ENCODE measurements around the gene NUP210. TPM values are rescaled to one million over a fixed set of nuclear protein-coding genes. Genes with fewer than 3 reads are reported as not detected.
A peak's percentile ranks its signal among the peaks of the same experiment; 100 is the strongest.

Gene NUP210
- total and polyA plus RNA-seq, 8 donors, result 16.0 to 23.5 (median 18.1) TPM

DNA sequence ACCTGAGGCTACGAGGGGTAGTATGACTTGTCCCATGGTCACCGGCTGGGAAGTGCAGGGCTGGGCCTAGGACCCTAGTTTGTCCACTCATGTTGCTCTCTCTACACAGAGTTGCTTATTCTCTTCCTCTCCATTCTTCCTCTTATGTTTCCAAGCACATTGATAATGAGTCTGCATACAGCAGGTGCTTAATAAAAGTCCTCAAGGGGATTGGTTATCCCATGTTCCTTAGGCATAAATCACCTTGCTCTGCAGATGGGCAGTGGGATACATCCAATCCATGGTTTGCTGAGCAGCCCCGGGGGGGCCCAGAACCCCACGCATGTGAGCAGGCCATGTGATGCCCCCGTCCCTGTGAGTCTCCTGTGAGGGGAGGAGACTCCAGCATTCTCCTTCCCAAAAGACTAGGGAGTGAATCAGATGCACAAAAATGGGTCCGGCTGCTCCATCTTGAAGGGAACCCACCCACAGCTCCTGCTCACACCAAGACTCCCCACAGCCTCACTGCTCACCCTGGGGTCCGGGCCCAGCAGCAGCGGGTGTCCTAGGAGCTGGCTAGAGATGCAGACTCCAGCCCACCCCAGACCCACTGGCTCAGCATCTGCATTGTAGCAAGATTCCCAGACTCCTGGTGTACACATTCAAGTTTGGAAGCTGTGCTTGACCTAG lies 139.9 kb downstream of the NUP210 start:
- ATAC-seq, result no peak
- H3K27me3 ChIP-seq, result peaks cover 18 to 87% of the 10 kb centered on the region in 2 donors

GRCh38 chr3:13279532-13279910 lies 140.6 kb downstream of the NUP210 start:
- Histone ChIP-seq H3K27ac (no peak overlapping the region), H3K27me3 (peaks cover 18 to 80% of the 10 kb centered on the region in 2 donors)
- no peak for TF ChIP-seq CTCF (IDR thresholded peaks at IDR 0.05)

More for the DNA sequence above, 139.9 kb downstream of the NUP210 start:
- DNase-seq, result no peak
- Histone ChIP-seq H3K4me1 (peaks cover 7 to 13% of the 10 kb centered on the region in 2 donors), H3K27ac (no peak overlapping the region), H3K36me3 (no peaks in the 10 kb centered on the region), H3K9me3 (peaks cover 0 to 6% of the 10 kb centered on the region in 2 donors), H3K4me3 (no peak overlapping the region)
- TF ChIP-seq CTCF (IDR thresholded peaks at IDR 0.05), result no peak
- intact Hi-C loops (cut with DNase I), result no loop called here

DNA sequence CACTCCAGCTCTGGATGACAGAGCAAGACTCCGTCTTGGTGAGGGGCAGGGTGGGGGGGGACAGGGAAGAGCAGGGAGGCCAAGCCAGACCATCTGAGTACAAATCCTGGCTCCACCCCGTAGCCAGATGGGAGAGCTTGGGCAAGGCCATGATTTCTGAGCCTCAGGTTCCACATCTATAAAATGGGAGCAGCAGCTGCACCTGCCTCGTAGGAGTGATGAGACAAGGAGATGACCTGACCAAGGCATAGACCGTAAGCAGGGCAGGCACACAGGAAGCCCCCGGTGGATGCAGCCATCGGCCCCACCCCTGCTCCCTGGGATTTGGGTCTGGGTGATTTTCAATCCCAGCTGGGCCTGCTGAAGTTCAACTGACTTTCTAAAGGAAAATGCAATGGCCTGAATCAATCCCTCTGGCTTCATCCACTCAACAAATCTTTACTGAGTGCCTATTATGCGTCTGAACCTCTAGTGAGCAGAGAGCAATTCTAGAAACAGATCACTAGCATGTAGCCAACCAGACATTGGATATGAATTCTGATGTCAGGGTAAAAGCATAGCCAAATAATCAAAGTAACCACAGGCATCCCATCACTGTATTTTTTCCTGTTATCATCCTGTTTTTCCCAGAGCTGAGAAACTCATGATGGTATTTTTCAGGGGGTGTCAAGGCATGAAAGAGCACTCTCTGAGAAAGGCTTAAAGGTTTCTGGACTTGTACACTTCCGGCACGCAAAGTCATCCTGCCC lies 141.2 kb downstream of the NUP210 start:
- H3K36me3 ChIP-seq, result no peaks in the 10 kb centered on the region
- no peak overlapping the region for H3K4me3 ChIP-seq
- ATAC-seq, result no peak
- intact Hi-C loops (cut with DNase I), result no loop called here
- peaks cover 16 to 74% of the 10 kb centered on the region in 2 donors for H3K27me3 ChIP-seq
- no peak for DNase-seq
- H3K27ac ChIP-seq, result no peak overlapping the region
- H3K9me3 ChIP-seq, result peaks cover 0 to 3% of the 10 kb centered on the region in 2 donors
- H3K4me1 ChIP-seq, result peaks cover 7 to 13% of the 10 kb centered on the region in 2 donors
- TF ChIP-seq CTCF (IDR thresholded peaks at IDR 0.05), result no peak

More at GRCh38 chr3:13279532-13279910, 140.6 kb downstream of the NUP210 start:
- DNase-seq (no peak), ATAC-seq (no peak)
- Histone ChIP-seq H3K4me3 (no peak overlapping the region), H3K4me1 (peaks cover 7 to 13% of the 10 kb centered on the region in 2 donors), H3K36me3 (no peaks in the 10 kb centered on the region), H3K9me3 (peaks cover 0 to 6% of the 10 kb centered on the region in 2 donors)
- intact Hi-C loops (cut with DNase I), result no loop called here

DNA sequence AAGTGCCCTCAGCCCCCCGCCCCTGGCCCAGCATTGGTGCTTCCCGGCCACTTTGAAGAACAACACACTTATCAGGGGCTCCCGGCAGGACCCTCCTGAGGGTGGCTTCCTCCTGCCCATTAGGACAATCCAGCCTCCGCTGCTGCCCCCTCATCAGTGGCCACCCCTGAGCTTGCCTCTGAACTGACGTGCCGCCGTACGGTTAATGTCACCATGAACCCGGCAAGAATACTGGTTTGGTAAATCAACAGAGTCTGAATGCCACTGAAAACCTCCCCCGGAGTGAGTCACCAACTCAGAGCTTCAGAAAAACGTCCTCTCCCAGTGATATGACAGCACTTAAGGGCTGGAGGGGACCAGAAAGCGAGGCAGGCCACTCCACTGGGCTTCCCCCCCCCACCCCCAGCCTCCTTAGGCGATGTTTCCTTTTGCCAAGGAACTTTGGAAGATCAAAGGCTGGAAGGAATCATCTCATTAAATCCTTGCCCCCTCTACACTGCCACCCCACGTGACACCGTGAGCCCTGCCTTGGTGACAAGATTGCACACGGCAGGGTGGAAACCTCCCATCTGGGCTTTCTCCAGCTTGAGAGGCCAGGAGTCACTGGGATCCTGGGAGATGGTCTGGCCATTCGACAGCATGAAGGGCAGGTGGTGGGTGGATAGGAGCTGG lies 142.1 kb downstream of the NUP210 start:
- H3K36me3 ChIP-seq, result no peaks in the 10 kb centered on the region
- no peak for TF ChIP-seq CTCF (IDR thresholded peaks at IDR 0.05)
- ATAC-seq, result peak; percentile 29
- H3K9me3 ChIP-seq, result no peaks in the 10 kb centered on the region
- peaks cover 4 to 13% of the 10 kb centered on the region in 2 donors for H3K4me1 ChIP-seq
- no peak overlapping the region for H3K4me3 ChIP-seq
- peak in 1 of 4 donors; percentile 55 for DNase-seq
- peak overlapping the region in 1 of 2 donors; percentile 39 for H3K27ac ChIP-seq
- peaks cover 7 to 73% of the 10 kb centered on the region in 2 donors for H3K27me3 ChIP-seq
- intact Hi-C loops (cut with DNase I), result no loop called here
